HG03521 (cell line): ENCODE measurements around the gene CPD.

ENCODE experiments used
- ATAC-seq: cut with Tn5 transposase; IDR thresholded peaks from one replicate; pipeline ENCODE4 v1.9.1; 2021; ENCODE audit warnings: mild to moderate bottlenecking, moderate library complexity; ENCODE audit not compliant: unreplicated experiment

The CPD gene

DNA sequence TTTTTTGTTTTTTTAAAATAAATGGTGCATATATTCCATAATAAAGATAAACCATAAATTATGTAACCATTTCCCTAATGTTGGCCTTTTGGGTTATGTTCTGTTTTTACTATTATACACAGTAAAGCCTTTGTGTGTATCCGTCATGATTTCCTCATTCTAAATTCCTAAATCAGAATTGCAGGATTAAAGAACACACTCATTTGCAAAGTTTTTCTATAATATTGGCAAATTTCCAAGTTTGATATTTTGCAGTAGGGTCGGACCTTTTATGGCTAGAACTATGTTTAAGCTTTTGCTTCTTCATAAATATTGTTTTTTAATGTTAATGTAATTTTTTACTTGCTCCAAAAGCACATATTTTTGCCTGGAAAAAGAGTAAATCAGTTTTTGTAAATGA is 115.1 kb downstream of the CPD start:
- ATAC-seq = no peak

DNA sequence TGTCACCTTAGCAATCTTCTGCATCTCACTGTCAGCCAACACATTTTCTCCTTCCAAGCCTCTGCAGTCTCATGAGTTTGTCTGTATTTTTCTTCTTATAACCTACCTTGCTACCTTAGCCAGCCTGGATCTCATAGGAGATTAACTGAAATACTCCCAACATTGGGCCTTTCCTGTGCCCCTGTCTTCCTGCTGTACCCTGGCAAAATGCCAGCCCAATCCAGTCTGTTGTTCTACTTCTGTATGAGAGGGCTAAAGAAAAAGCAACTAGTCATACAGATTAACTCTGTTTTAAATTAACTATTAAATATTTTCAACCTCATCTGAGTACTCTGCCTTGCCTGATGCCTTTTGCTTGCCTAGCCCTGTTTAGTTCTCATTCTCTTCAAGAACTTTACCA is 116.9 kb downstream of the CPD start:
- no peak for ATAC-seq

DNA sequence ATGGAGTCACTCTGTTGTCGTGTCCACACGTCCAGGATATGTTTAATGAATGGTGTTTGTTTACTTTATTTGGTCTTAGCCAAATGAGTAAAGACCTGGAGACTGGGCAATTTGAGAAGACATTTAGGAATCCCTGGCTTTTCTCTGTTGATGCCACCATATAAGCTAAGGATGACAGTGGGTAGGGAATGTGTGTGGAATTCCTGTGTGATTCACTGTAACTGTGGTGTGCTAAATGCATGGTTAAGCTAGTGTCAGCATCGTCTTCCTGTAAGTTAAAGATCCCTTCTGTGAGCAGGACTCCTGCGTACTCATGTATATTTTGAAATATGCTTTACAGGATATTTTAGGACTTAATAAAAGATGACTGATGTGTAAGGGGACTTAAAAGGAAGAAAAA is 124.8 kb downstream of the CPD start:
- ATAC-seq = no peak

DNA sequence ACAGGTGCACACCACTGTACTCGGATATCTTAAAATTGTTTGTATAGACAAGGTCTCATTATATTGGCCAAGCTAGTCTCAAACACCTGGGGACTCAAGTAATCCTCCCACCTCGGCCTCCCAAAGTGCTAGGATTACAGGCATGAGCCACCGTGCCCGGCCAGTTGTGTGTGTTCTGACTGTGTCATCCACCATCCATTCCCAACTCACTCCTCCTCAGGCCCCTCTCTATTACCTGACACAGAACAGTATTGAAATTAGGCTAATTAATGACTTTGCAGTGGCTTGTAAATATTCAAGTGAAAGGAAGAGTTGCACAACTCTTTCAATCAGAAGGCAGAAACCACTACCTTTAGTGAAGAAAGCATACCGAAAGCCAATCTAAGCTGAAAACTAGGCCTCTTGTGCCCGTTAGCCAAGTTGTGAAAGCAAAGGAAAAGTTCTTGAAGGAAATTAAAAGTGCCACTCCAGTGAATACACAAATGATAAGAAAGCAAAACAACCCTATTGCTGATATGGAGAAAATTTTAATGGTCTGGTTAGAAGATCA is 127.2 kb downstream of the CPD start:
- ATAC-seq = no peak

DNA sequence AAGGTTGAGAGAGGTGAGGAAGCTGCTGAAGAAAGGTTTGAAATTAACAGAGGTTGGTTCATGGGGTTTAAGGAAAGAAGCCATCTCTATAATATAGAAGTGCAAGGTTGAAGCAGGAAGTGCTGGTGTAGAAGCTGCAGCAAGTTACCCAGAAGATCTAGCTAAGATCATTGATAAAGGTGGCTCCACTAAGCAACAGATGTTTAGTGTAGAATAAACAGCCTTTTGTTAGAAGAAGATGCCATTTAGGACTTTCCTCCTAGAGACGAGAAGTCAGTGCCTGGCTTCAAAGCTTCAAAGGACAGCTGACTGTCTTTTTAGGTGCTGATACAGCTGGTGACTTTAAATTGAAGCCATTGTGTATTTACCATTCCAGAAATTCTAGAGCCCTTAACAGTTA is 127.8 kb downstream of the CPD start:
- ATAC-seq = no peak

DNA sequence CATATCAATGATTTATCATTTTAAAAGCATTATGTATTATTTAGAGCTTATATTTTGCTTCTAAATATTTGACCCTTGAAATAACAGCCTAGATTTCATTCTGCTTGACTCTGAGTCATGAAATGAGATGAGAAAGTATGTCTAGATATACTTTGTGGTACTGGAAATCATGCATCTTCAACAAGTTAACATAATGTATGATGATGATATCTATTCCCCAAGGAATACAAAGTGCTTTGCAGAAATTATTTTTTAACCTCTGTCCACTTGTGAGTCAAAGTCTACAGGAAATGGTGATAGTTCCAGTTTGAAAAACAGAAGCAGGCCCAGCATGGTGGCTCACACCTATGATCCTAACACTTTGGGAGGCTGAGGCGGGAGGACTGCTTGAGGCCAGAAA is 134.6 kb downstream of the CPD start:
- ATAC-seq = no peak

DNA sequence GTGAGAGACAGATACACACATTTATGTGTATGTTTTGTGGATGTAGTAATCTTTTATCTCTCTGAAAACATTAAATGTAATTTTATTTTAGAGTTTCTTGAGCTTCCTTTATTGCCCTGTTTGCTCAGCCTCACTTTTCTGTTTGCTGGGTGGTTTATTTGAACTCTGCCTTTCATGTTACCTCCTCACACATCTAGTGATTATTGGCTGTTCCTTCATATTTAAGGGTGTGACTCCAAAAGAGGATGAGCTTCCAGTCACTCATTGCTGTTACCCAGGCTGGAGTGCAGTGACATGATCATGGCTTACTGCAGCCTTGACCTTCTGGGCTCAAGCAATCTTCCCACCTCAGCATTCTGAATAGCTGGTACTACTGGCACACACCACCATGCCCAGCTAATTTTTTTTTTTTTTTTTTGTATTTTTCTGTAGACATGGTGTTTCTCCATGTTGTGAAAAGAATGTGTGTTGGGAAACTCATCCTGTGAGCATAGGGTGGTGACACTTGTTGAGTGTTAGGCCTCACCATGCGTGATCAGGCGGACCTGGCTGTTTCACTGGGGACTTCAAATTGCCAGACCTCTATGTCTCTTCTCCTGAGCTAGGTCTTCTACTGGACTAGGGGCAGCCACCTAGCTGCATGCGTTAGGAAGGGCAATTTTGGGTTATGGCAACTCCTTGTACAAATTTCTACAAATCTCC is 136.3 kb downstream of the CPD start:
- ATAC-seq = no peak

DNA sequence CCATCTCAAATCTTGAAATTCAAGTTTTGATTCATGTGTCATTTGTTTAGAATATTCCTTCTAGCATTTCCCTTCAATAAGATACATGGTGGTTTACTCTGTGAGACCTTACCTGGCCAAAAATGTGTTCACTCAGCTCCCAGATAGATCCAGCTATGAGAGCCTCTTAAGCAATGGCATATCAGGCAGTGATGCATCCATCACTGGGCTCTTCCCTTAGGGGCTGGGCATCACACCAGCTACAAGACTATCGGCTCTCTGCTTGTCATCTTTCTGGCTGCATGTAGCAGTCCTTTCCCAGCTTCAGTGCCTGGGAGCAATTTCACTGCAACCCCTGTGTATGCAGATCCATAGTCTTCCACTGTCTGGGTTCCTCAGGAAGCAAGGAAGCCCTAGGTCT is 139.1 kb downstream of the CPD start:
- no peak for ATAC-seq

DNA sequence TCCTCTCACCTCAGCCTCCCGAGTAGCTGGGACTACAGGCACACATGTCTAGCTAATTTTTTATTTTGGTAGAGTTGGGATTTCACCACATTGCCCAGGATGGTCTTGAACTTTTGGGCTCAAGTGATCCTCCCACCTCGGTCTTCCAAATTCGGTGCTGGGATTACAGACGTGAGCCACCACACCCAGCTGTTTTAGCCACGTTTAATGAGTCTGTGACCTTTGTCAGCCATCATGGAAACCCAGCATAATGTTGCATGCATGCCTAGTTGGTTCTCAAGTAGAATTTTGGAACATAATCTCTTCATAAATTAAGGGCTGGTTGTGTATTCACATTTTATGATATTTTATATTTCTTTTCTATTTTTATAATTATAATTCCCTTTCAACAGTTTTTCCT is 140.4 kb downstream of the CPD start:
- no peak for ATAC-seq
